ENCODE results near the gene PDXK. TPM values are rescaled to one million over a fixed set of nuclear protein-coding genes. Genes with fewer than 3 reads are reported as not detected.

PDXK gene
- total RNA-seq, 1 donor from 2014 or later, result 54.0 TPM

GRCh38 chr21:43758811-43759210 lies 39.9 kb downstream of the PDXK start:
- H3K4me1 Mint-ChIP-seq, result no peaks in the 10 kb centered on the region
- no peak overlapping the region for H3K4me2 ChIP-seq
- H3K9ac ChIP-seq, result no peak overlapping the region
- H3K4me3 Mint-ChIP-seq, result no peak overlapping the region
- no peaks in the 10 kb centered on the region for H3K79me2 ChIP-seq (ENCODE audit: low read depth)
- peaks cover 14% of the 10 kb centered on the region for H3K36me3 Mint-ChIP-seq
- TF ChIP-seq CTCF (IDR thresholded peaks at IDR 0.05) (no peak), EZH2 (IDR thresholded peaks at IDR 0.05) (no peak), EZH2phosphoT487 (IDR thresholded peaks at IDR 0.05) (no peak)
- H3K4me1 ChIP-seq, result no peaks in the 10 kb centered on the region
- no peaks in the 10 kb centered on the region for H3K36me3 ChIP-seq
- H3K27ac ChIP-seq, result no peak overlapping the region
- no peaks in the 10 kb centered on the region for H3K9me3 Mint-ChIP-seq
- no peaks in the 10 kb centered on the region for H3K27me3 ChIP-seq
- H3K4me3 ChIP-seq, result no peak overlapping the region
- no peaks in the 10 kb centered on the region for H3K9me3 ChIP-seq (ENCODE audit: low read depth)
- H2AFZ ChIP-seq (replicated peaks), result no peak overlapping the region
- H3K27ac Mint-ChIP-seq, result no peak overlapping the region
- H4K20me1 ChIP-seq (ENCODE audit: low read depth), result no peaks in the 10 kb centered on the region
- DNase-seq (ENCODE audit: low spot score), result no peak
- no peaks in the 10 kb centered on the region for H3K27me3 Mint-ChIP-seq (ENCODE audit: insufficient read depth, low read depth)
- H3F3A ChIP-seq (ENCODE audit: low read depth), result peaks cover 5% of the 10 kb centered on the region

GRCh38 chr21:43759651-43760050 lies 40.7 kb downstream of the PDXK start:
- H3K27ac ChIP-seq, result no peak overlapping the region
- H3K4me2 ChIP-seq, result no peak overlapping the region
- no peaks in the 10 kb centered on the region for H3K36me3 ChIP-seq
- peaks cover 5% of the 10 kb centered on the region for H3F3A ChIP-seq (ENCODE audit: low read depth)
- H3K9ac ChIP-seq, result no peak overlapping the region
- Mint-ChIP-seq H3K27ac (no peak overlapping the region), H3K4me3 (no peak overlapping the region), H3K9me3 (no peaks in the 10 kb centered on the region), H3K4me1 (no peaks in the 10 kb centered on the region), H3K27me3 (ENCODE audit: insufficient read depth, low read depth) (no peaks in the 10 kb centered on the region), H3K36me3 (peaks cover 11% of the 10 kb centered on the region)
- no peak overlapping the region for H2AFZ ChIP-seq (replicated peaks)
- no peaks in the 10 kb centered on the region for H3K4me1 ChIP-seq
- no peaks in the 10 kb centered on the region for H3K27me3 ChIP-seq
- no peaks in the 10 kb centered on the region for H3K9me3 ChIP-seq (ENCODE audit: low read depth)
- no peak overlapping the region for H3K4me3 ChIP-seq
- no peaks in the 10 kb centered on the region for H4K20me1 ChIP-seq (ENCODE audit: low read depth)
- DNase-seq (ENCODE audit: low spot score), result no peak
- H3K79me2 ChIP-seq (ENCODE audit: low read depth), result no peaks in the 10 kb centered on the region
- TF ChIP-seq EZH2phosphoT487 (IDR thresholded peaks at IDR 0.05) (no peak), CTCF (IDR thresholded peaks at IDR 0.05) (no peak), EZH2 (IDR thresholded peaks at IDR 0.05) (no peak)

GRCh38 chr21:43760391-43760958 lies 41.5 kb downstream of the PDXK start:
- Histone ChIP-seq H3K4me1 (no peaks in the 10 kb centered on the region), H3F3A (ENCODE audit: low read depth) (peaks cover 5% of the 10 kb centered on the region), H3K79me2 (ENCODE audit: low read depth) (no peaks in the 10 kb centered on the region), H3K27me3 (no peaks in the 10 kb centered on the region), H3K36me3 (no peaks in the 10 kb centered on the region), H2AFZ (replicated peaks) (no peak overlapping the region), H4K20me1 (ENCODE audit: low read depth) (no peaks in the 10 kb centered on the region), H3K4me2 (no peak overlapping the region), H3K9ac (no peak overlapping the region), H3K9me3 (ENCODE audit: low read depth) (no peaks in the 10 kb centered on the region), H3K27ac (no peak overlapping the region), H3K4me3 (no peak overlapping the region)
- TF ChIP-seq CTCF (IDR thresholded peaks at IDR 0.05) (peak; percentile 4), EZH2phosphoT487 (IDR thresholded peaks at IDR 0.05) (no peak), EZH2 (IDR thresholded peaks at IDR 0.05) (no peak)
- H3K4me3 Mint-ChIP-seq, result no peak overlapping the region
- peaks cover 11% of the 10 kb centered on the region for H3K36me3 Mint-ChIP-seq
- DNase-seq (ENCODE audit: low spot score), result no peak
- no peaks in the 10 kb centered on the region for H3K27me3 Mint-ChIP-seq (ENCODE audit: insufficient read depth, low read depth)
- no peak overlapping the region for H3K27ac Mint-ChIP-seq
- no peaks in the 10 kb centered on the region for H3K4me1 Mint-ChIP-seq
- H3K9me3 Mint-ChIP-seq, result no peaks in the 10 kb centered on the region
